Astrocyte (in vitro differentiated cells and primary cell): ENCODE measurements around the gene PHLDA1. TPM values are rescaled to one million over a fixed set of nuclear protein-coding genes. Genes with fewer than 3 reads are reported as not detected.

ENCODE experiments used
- DNase-seq: peaks from one replicate; pipeline ENCODE4 v3.0.0-alpha.2; 2010; ENCODE audit warnings: low read depth
- FAIRE-seq: peaks from 2 replicates; lab custom pipeline; 2011; peaks lifted over from hg19 to GRCh38; lab: Jason Lieb, UNC
- H2AFZ ChIP-seq: 2 replicates; pipeline ENCODE4 v1.6.0; 2012; ENCODE audit warnings: low read depth, low read length, inconsistent platforms
- H3K27ac ChIP-seq: 2 replicates; pipeline ENCODE4 v1.5.1; 2011; ENCODE audit warnings: low read depth, low read length, inconsistent platforms
- H3K27me3 ChIP-seq: 2 replicates; pipeline ENCODE4 v1.6.0; 2011; ENCODE audit warnings: low read length, inconsistent platforms; ENCODE audit not compliant: insufficient read depth
- H3K36me3 ChIP-seq: 2 replicates; pipeline ENCODE4 v1.5.1; 2011; ENCODE audit warnings: low read length, inconsistent platforms; ENCODE audit not compliant: insufficient read depth
- H3K4me1 ChIP-seq: 2 replicates; pipeline ENCODE4 v1.5.1; 2011; ENCODE audit warnings: low read length, inconsistent platforms; ENCODE audit not compliant: insufficient read depth
- H3K4me2 ChIP-seq: 2 replicates; pipeline ENCODE4 v1.6.0; 2012; ENCODE audit warnings: low read length, inconsistent platforms
- H3K4me3 ChIP-seq: 2 replicates; pipeline ENCODE4 v1.5.1; 2011; ENCODE audit warnings: low read depth, mild to moderate bottlenecking, low read length, inconsistent platforms; ENCODE audit not compliant: insufficient read depth
- H3K79me2 ChIP-seq: 2 replicates; pipeline ENCODE4 v1.6.0; 2012; ENCODE audit warnings: mild to moderate bottlenecking, low read length, inconsistent platforms; ENCODE audit not compliant: insufficient read depth
- H3K9ac ChIP-seq: 2 replicates; pipeline ENCODE4 v1.6.0; 2012; ENCODE audit warnings: mild to moderate bottlenecking, low read length, inconsistent platforms
- H3K9me3 ChIP-seq: 2 replicates; pipeline ENCODE4 v1.5.1; 2012; ENCODE audit warnings: low read depth, mild to moderate bottlenecking, low read length, inconsistent platforms; ENCODE audit not compliant: insufficient read depth
- H4K20me1 ChIP-seq: 2 replicates; pipeline ENCODE4 v1.6.0; 2012; ENCODE audit warnings: low read length, inconsistent platforms; ENCODE audit not compliant: insufficient read depth
- H3K27ac Mint-ChIP-seq: one replicate; pipeline ENCODE4 v1.8.0; 2021; ENCODE audit warnings: mild to moderate bottlenecking, mixed read lengths; ENCODE audit not compliant: unreplicated experiment
- H3K27me3 Mint-ChIP-seq: one replicate; pipeline ENCODE4 v1.8.0; 2021; ENCODE audit warnings: low read depth, mixed read lengths; ENCODE audit not compliant: unreplicated experiment
- H3K36me3 Mint-ChIP-seq: one replicate; pipeline ENCODE4 v1.8.0; 2021; ENCODE audit warnings: low read depth, mixed read lengths; ENCODE audit not compliant: unreplicated experiment
- H3K4me1 Mint-ChIP-seq: one replicate; pipeline ENCODE4 v1.8.0; 2021; ENCODE audit warnings: low read depth, mixed read lengths; ENCODE audit not compliant: unreplicated experiment
- H3K4me3 Mint-ChIP-seq: one replicate; pipeline ENCODE4 v1.8.0; 2021; ENCODE audit warnings: mild to moderate bottlenecking, moderate library complexity, mixed read lengths; ENCODE audit not compliant: unreplicated experiment
- H3K9me3 Mint-ChIP-seq: one replicate; pipeline ENCODE4 v1.8.0; 2021; ENCODE audit warnings: mild to moderate bottlenecking, mixed read lengths; ENCODE audit not compliant: unreplicated experiment
- CTCF ChIP-seq: IDR thresholded peaks from 2 replicates; pipeline ENCODE4 v1.5.1; 2011; ENCODE audit warnings: low read depth, mild to moderate bottlenecking, inconsistent platforms, low read length, moderate library complexity; ENCODE audit not compliant: insufficient read depth
- EZH2 ChIP-seq: IDR thresholded peaks from 2 replicates; pipeline ENCODE4 v1.6.1; 2012; ENCODE audit warnings: mild to moderate bottlenecking, low read length, inconsistent platforms; ENCODE audit not compliant: insufficient read depth
- total RNA-seq: library from RNA; stranded (reverse); gene quantifications from 2 replicates; pipeline ENCODE4 v1.2.1, GENCODE V29; 2021

PHLDA1 gene
- total RNA-seq, 1 donor from 2014 or later = 43.9 TPM

- Histone ChIP-seq H3K4me2 (peak overlapping the region; percentile 69), H3K36me3 (no peaks in the 10 kb centered on the region), H3K4me1 (peaks cover 40% of the 10 kb centered on the region), H3K9ac (peak overlapping the region; percentile 79), H3K27ac (peak overlapping the region; percentile 96), H3K9me3 (no peaks in the 10 kb centered on the region), H3K79me2 (no peaks in the 10 kb centered on the region), H2AFZ (no peak overlapping the region), H3K4me3 (no peak overlapping the region), H3K27me3 (no peaks in the 10 kb centered on the region), H4K20me1 (peaks cover 5% of the 10 kb centered on the region)
- TF ChIP-seq EZH2 = no peak
- TF ChIP-seq CTCF = no peak
- H3K27me3 Mint-ChIP-seq = no peaks in the 10 kb centered on the region
- FAIRE-seq (peak; percentile 91), DNase-seq (peak; percentile 100)
- no peaks in the 10 kb centered on the region for H3K36me3 Mint-ChIP-seq
- peaks cover 41% of the 10 kb centered on the region for H3K4me1 Mint-ChIP-seq
- peak overlapping the region; percentile 98 for H3K27ac Mint-ChIP-seq
- H3K4me3 Mint-ChIP-seq = peak overlapping the region; percentile 17
- H3K9me3 Mint-ChIP-seq = no peaks in the 10 kb centered on the region
These were observed 10.6 kb downstream of the PHLDA1 start for GRCh38 chr12:76020731-76021672.

- H3K9ac ChIP-seq = peak overlapping the region; percentile 79
These were observed 11.3 kb downstream of the PHLDA1 start for GRCh38 chr12:76020281-76020680.

More at GRCh38 chr12:76020281-76020680, 11.3 kb downstream of the PHLDA1 start:
- Histone ChIP-seq H2AFZ (no peak overlapping the region), H3K27me3 (no peaks in the 10 kb centered on the region), H3K36me3 (no peaks in the 10 kb centered on the region), H3K27ac (peak overlapping the region; percentile 96), H3K4me2 (peak overlapping the region; percentile 69), H3K4me3 (no peak overlapping the region), H3K79me2 (no peaks in the 10 kb centered on the region), H3K4me1 (peaks cover 33% of the 10 kb centered on the region), H3K9me3 (no peaks in the 10 kb centered on the region), H4K20me1 (no peaks in the 10 kb centered on the region)
- H3K27me3 Mint-ChIP-seq = no peaks in the 10 kb centered on the region
- no peak for TF ChIP-seq EZH2
- TF ChIP-seq CTCF = no peak
- DNase-seq = peak; percentile 87
- H3K4me1 Mint-ChIP-seq = peaks cover 38% of the 10 kb centered on the region
- H3K36me3 Mint-ChIP-seq = no peaks in the 10 kb centered on the region
- H3K9me3 Mint-ChIP-seq = no peaks in the 10 kb centered on the region
- no peak for FAIRE-seq
- H3K27ac Mint-ChIP-seq = peak overlapping the region; percentile 98
- peak overlapping the region; percentile 17 for H3K4me3 Mint-ChIP-seq
